Kasumi-1 (cell line): Measurements from ENCODE around the gene LARP1.
"Not testable (repeated sequence)": the region's sequence is repeated elsewhere in the genome, so short reads cannot be mapped to it uniquely, and the experiment has no call there.

Source experiments
- DNase-seq, 2 experiments: peaks; one replicate each; lab custom pipeline; 2025; lab: John Stamatoyannopoulos, UW

The LARP1 gene

DNA sequence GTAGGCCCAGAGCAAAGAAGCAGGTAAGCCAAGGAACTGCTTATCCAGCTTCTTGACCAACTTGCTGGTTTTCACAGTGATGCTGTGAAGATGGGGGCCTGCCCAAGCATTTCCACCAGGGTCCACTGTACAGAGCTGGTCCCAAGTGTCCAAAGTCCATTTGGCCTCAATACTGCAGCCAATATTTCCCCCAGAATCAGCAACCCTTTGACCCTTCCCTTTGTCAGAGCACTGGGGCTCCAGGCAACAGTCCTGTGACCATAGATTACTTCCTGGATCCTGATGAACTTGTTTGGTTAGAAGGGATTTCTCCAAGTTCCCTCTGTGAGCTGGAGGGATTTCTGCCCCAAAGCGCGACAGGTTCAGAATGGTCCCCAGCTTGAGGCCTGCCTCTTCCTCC lies 68.9 kb downstream of the LARP1 start:
- DNase-seq: no peak

DNA sequence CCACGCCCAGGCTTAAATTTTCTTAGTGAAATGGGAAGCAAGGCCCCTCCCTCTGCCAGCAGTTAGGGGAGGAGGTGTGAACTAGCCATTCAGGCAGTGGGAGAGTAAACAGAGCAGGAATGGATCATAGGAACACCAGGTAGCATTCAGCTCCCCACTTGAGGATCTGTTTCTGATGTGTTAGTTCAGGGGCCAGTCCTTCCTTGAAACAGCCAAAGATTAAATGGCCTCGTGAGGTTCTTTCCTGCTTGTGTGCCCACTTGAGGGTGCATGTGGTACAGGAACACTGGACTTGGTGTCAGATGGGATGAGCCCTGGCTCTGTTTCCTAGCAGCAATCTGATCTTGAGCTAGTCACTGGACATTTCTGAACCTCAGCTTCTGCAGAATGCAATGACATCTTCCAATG lies 74.0 kb downstream of the LARP1 start:
- DNase-seq: no peak

DNA sequence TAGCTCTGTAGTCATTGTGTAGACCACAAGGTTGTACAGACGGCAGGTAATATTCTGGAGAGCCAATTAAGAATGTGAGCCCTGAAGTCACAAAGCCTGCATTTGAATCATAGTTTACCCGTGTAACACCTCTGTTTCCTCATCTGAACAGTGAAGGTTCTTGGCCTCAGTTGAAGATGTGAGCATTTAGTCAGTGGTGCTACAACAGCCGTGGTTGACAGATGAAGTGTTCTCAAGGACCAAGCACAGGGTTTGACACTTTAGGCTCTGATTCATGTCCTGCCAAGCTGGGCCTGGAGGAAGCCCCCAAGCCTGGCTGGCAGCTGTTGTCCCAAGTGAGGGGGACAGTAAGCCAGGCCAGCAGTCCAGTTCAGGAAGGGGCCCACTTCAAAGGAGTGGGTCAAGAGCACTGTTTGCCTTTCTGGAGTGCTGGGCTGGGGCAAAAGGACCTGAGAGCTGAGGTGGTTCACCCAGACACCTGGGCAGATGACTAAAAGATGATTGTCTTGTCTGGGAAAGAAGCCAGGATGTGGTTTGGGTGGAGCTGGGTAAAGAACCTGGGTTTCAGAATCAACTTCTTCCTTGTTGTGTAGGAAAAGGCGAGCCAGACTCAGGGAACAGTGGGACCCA lies 74.5 kb downstream of the LARP1 start:
- no peak for DNase-seq

DNA sequence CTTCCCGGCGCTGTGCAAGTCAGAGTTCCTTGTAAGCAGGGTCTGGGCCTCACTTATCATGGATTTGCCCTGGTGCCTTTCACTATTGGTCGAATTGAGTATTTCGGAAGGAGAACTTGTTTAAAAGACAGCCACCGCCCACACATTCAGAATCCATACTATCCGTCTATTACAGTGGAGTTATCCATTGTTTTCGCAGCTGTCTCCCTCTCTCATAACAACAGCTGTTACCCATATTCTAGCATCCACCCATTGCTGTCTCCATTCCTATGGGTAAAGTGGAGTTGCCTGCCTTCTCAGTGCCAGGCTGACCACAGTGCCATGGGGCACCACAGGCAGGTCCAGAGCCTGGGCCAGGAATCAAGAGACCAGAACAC lies 75.0 kb downstream of the LARP1 start:
- DNase-seq: no peak

DNA sequence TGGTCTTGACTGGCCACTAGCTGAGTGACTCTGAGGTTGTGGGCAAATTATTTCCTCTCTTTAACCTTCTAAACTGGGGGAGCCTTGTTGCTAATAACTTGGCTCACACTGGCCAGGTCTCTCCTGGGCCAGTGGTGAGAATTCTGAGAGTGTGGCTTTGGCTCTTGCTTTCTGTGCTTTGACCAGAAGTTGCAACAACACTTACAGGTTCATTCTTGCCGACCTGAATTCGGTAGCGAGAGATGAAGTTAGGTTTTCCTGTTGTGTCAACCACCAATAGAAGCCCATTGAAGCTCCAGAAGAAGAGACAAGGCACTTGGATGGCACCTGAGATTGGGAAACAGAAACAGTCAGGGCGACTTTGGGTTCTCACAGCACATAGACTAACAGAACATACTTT lies 75.4 kb downstream of the LARP1 start:
- no peak for DNase-seq

DNA sequence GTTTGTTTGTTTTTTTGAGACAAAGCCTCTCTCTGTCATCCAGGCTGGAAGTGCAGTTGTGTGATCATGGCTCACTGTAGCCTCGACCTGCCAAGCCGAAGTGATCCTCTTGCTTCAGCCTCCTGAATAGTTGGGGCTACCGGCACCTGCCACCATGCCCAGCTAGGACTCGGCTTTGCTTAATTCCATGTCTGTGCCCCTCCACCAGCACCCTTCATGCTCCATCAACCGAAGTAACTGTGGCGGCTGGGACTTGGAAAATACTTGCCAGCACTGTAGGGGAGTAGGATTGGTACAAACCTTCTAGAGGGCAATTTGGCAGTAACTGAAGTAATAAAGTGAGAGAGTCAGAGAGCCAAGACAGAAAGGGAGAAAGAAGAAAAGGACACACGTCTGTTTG lies 76.3 kb downstream of the LARP1 start:
- no peak for DNase-seq

DNA sequence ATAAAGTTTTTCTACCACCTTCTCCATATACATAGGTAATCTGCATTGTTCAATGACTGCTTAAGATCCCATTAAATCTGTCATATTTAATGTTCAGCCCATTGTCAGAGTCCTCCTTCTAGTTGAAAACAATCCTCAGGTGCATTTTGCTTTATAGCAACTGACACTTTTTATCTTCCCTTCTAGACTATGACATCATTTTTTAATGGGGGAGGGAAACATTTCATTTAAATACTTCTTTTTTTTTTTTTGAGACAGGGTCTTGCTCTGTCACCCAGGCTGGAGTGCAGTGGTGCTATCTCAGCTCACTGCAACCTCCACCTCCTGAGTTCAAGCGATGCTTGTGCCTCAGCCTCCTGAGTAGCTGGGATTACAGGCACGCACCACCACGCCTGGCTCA lies 77.6 kb downstream of the LARP1 start:
- DNase-seq: not testable (repeated sequence)

DNA sequence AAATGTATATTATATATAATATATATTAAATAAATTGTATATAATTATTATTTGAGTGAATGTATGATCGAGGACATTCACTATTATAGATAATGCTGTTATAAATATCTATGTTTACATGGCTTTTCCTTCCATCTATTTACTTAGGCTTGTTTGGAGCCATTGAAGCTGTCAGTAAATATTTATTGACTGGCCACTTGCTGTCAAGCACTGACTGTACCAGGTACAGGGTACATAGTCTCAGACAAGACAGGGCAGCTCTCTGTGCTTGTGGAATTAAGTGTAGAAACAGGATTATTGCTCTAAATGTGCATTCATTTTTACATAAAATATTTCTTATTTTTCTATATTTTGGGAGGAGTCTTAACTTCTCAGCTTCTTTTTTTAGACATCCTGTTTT lies 78.9 kb downstream of the LARP1 start:
- no peak for DNase-seq

DNA sequence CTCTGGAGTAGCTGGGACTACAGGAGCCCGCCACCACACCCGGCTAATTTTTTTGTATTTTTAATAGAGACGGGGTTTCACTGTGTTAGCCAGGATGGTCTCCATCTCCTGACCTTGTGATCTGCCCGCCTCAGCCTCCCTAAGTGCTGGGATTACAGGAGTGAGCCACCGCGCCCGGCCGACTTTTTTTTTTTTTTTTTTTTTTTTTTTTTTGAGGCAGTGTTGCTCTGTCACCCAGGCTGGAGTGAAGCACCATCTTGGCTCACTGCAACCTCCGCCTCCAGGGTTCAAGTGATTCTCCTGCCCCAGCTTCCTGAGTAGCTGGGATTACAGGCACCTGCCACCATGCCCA lies 80.5 kb downstream of the LARP1 start:
- not testable (repeated sequence) for DNase-seq

DNA sequence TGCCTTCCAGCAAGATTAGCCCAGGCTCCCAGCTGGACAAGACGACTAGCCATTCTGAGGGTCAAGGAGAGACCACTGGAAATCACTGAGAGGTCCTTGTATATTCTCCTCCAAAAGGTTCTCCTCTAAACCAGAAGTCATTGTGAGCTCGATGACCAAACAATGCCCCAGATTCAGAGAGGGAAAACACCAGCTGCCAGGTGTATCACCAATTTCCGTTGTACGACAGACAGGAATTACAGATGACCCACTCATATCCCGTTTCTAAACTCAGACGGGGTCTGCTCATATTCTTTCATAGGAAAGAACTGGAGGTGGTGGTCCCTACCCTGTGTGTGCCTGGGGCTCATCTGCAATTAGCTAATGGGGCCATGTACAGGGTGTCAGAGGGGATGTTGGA lies 81.0 kb downstream of the LARP1 start:
- no peak for DNase-seq

DNA sequence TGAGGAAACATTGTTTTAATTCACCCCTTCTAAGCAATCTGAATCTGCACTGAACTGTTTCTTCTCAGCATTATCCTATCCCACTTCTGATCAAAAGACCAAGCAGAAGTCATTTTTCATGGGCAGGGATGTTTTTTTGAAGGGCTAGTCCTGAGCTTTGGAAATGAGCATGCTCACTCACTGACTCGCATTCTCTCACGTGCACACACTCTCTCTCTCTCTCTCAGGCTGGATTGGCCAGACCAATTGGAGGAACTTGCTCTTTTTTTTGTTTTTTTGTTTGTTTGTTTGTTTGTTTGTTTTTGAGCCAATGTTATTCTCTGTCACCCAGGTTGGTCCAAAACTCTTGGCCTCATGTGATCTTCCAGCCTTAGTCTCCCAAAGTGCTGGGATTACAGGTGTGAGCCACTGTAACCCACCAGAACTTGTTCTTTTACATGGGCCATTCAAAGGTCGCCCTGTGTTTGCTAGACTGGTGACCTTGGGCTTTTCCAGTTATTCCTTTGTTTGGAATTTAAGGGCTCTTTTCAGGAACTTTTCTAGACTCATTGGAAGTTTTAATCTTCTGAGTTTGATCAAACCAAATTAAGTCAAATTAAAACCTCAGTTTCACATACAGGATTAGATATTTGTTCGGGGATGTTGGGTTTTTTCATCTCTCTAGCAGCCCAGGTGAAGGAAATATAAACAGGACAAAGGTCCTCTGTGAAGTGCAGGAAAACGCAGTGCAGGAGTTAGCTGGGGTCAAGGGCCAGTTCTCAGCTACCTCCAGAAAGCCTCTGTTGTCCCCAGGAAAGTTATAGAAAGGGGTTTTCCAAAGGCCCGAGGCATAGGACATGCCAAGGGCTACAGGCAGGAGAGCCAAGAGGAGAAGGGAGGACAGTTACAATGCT lies 82.1 kb downstream of the LARP1 start:
- no peak for DNase-seq

DNA sequence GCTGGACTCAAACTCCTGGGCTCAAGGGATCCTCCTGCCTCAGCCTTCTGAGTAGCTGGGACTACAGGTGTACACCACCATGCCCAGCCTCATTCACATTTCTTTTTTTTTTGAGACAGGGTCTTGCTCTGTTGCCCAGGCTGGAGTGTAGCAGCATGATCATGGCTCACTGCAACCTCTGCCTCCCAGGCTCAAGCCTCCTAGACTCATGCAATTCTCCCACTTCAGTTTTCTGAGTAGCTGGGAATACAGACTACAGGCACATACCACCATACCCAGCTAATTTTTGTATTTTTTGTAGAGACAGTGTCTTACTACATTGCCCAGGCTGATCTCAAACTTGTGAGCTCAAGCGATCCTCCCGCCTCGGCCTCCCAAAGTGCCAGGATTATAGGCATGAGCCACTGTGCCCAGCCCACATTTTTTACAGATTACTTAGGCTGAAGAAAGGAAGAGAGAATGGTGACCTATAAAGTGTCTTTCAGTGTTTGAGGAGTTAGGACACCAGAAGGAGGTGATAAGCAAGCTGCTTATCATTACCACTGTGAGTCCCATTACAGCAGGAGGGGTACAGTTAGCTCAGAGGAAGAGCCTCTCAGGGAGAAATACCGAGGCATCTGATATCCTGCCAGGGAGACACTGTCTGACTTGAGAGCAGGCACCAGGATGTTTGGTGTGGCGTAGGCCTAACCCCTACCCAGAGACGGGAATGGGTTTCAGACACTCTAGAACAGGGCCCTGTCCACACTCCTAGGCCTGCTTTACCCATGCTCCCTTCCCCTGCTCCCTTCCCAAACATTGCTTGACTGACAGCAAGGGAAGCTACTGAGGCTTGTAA lies 85.5 kb downstream of the LARP1 start:
- DNase-seq: no peak

DNA sequence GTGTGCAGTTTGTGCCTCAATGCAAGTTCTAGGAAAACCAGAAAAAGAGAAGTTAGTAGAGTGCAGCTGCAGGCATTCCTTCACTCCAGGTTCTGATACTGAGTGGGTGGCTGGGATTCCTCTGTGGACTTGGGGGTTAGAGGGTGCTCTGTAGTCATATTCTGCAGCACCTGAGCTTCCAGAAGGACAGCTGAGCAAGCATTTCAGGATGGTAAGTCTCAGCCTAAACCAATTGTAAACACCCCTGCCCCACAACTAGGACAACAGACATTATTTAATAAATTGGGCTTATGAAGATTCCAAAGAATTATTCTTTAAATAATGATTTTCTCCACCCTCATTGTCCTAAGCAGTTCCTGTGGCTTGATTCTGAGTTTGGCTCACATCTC lies 86.1 kb downstream of the LARP1 start:
- DNase-seq: no peak

DNA sequence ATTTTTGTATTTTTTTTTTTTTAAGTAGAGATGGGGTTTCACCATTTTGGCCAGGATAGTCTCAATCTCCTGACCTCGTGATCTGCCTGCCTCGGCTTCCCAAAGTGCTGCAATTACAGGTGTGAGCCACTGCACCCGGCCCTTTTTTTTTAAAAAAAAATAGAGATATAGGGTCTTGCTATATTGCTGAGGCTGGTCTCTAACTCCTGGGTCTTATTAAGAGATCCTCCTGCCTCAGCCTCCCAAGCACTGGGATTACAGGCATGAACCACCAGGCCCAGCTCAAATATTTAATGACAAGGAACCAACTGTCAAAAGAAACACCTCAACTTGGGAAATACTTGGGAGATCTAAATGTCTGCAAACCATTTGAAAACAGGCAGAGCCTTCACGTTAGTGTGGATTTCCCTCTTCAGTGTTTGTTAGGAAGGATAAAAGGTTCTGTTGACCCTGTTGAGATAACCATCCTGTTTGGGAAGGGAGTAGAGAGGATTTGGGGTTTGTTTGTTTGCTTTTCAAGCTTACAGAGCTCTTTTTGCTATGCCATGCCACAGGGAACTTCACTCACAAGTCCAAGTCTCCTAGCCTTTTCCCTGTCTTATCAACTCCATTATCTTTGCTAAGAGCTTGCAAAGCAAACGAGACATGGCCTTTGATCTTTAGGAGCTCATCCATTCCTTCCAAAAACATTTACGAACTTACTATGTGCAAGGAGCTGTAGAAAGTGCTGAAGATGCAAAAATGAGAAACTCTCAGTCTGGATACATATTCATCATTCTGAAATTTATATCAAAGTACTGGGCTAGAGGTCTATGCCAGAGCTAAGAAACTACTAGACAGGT lies 87.7 kb downstream of the LARP1 start:
- no peak for DNase-seq

DNA sequence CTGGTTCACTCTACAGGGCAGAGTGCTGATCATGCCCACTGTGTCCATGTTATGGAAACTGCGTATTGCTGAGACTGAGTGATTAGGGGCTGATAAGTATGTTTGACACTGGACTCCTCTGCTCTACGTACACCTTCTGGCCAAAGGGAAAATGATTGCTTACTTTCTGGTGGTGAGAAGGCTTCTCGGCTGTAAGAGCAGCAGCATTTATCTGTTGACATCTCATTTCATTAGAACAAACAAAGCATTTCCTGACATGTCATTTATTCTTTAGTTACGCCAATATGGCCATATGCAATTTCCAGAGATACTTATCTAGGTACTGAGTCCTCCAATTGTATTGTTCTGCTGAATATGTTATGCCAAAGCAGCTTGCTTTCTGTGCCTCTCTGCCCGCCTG lies 89.6 kb downstream of the LARP1 start:
- DNase-seq: no peak

DNA sequence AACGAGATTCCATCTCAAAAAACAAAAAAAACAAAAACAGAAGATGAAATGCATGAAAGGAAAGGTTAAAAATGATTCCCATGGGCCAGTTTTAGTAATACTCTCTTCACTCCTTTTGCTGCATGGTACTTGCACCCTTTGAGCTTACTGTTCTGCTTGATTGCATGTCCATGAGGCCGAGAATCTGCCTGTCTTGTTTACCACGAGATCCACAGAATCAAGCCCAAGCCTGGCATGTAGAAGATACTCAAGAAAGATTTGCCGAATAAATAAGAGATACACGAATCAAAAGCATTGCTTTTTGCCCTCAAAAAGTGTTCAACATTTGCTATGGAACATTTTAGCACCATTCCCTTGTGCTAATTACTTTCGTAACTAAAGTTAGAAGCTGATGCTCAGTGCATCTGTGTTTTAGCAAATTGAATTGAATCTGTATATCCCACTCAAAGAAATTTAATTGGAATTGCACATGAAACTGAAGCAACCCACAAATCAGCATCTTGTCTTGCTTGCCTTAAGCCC lies 94.1 kb downstream of the LARP1 start:
- DNase-seq: no peak

DNA sequence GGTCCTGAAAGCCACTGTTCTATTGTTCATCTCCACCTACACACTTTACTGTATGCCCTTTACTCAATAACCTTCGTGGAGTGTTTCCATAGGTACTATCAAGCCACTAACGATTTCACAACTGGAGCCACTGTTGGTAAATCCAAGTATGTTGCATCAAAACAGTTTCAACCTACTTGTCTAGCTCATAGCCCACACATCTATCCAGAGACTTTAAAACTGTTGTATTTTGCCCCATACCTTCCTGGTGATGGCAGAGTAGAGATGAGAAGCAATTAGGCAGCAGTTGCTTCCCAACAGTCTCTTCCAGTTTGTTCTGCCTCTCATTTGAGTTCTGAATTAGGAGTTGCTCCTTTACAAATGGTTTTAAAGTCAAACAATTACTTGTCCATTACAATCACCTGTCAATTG lies 94.6 kb downstream of the LARP1 start:
- DNase-seq: no peak

DNA sequence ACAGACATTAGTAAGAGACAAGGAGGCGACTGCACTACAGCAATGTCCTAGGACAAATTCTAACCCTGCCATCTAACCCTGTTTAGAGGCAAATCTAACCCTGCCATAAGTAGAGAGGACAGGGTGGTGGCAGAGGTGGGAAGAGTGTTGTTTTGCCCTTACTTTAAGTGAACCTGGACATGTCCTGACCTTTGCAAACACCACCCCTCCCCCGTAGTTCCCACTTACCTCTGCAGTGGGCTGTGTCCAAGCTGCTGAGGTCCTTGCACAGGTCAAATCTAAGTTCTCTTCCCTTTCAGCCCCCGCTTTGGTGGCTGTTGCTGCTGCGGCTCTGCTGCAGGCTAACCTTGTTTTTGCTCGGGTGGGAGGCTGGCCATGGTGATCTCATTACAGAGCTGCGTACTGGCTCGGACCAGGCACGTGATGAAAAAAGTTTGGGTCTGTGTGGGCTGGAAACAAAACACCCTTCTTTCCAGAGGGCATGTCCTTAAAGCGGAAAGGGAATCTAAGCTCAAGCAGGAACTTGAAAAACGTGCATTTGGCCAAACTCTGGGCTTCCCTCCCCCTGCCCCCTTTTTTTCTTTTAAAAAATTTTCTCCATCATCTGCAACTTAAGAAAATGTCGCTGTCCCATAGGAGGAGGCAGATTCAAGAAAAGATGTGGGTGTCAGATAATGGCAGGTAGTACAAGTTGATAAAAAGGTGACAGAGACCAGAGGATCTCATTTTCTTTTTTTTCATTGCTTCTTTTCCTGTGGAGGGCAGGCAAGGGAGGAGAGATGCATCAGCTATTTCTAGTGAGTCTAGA lies 95.3 kb downstream of the LARP1 start, which contains the start of gene FAXDC2:
Gene FAXDC2, minus strand, starts transcription at position 349 of the 808 bp plus-strand sequence. CDS start 12,425 bp downstream, outside the sequence.
- no peak for DNase-seq

DNA sequence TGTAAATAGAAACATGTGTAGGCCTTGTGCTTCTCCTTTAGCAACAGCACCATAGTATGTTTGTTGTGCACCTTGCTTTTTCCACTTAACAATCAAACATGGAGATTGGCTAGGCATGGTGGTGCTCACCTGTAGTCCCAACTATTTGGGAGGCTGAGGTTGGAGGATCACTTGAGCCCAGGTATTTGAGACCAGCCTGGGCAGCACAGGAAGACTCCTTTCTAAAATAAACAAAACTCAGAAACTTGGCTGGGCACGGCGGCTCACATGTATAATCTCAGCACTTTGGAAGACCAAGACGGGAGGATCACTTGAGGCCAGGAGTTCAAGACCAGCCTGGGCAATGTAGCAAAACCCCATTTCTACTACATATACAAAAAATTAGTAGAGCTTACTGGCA lies 96.2 kb downstream of the LARP1 start:
- DNase-seq: no peak

DNA sequence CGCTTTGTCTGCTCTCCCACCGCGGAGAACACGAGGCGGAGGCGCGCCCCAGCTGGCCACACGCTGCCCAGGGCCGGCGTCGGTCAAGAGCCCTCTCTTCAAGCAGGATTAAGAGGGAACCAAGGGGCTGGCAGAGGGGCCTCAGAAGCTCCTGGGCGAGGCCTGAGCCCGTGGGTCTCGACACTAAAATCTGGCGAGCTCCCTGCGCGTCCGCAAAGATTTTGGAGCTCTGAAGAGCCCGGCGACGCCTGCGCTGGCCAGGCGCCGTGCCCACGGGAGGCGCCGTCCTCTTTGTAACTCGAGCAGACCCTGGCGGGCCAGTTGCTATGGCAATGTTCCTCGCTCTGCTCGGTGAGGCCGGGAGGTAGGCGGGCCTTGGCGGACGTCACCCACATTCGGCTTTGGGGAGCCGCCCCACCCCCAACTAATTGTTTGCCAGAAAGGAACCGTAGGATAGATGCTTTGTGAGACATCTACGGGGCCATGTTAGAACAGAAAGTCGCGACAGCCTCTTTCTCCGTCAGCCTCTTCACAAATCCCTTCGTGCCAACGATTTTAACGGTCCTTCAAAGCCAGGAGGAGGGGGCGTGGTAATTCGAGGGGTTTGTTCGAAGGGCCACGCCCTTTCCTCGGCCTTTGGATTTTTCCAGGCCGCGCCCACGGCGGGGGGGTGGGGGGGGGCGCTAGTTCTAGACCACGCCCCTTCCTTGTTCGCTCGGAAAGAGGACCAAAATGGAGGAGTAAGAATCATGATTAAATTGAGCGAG lies 102.5 kb downstream of the LARP1 start:
- peak; percentile 92 to 95 for DNase-seq
